Stimulated activated CD4-positive, alpha-beta T cell treated with anti-CD3 and anti-CD28 coated beads, TNF-alpha, amount 100 ng/mL, for 48 hours (primary cell): Measurements from ENCODE around the gene SCYGR4.
"Not testable (repeated sequence)": the region's sequence is repeated elsewhere in the genome, so short reads cannot be mapped to it uniquely, and the experiment has no call there.

Source experiments
- DNase-seq, 3 donors: peaks; one replicate each; pipeline ENCODE4 v3.0.0-alpha.2; 2020; ENCODE audit warnings: low read depth in 3 of 3

SCYGR4 gene, protein sequence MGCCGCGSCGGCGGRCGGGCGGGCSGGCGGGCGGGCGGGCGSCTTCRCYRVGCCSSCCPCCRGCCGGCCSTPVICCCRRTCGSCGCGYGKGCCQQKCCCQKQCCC

DNA sequence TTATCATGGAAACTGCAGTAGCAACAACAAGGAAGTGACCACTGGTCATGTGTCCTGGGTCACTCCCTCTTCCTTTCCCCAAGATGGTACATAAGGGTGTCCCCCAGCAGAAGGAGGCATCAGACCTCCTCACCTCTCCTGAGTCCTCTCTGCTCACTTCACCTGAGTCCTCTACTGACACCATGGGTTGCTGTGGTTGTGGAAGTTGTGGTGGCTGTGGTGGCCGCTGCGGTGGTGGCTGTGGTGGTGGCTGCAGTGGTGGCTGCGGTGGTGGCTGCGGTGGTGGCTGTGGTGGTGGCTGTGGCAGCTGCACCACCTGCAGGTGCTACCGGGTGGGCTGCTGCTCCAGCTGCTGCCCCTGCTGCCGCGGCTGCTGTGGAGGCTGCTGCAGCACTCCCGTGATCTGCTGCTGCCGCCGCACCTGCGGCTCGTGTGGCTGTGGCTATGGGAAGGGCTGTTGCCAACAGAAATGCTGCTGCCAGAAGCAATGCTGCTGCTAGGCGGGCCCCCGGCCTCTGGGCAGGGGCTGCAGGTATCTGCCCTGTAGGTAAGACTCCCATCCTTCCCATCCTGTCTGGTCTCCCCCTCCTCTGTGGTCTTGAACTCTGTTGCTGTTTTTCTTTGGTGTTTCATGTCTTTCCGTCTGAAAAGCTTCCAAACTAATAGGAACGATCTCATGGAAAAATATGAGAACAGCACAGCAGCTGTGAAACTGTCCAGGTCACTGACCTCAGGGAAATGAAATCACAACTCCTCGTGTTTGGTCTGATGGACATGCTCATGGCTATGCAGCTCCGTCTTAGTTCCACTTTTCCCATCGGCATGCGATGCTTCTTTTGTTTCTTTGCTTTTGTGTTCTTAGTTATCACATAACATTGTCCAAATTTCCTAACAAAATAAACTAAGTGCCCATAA, at the start of gene SCYGR4:
TSS of gene SCYGR4 (plus strand) at position 183 of the 915 bp plus-strand sequence. CDS start at position 183, 0 bp downstream.
- DNase-seq, result no peak

DNA sequence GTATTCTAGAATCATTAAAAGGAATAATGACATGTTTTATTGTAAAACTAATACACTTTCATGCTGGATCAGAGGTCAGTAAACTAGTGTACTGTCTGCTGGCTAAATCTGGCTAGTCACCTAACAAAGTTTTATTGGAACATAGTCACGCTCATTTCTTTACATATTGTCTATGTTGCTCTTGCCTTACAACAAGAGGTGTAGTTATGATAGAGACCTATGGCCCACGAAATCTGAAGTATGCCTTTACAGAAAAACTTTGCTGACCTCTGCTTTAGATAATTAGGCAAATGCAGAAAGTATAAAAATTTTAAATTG, 48.5 kb upstream of the SCYGR4 start:
- no peak for DNase-seq

DNA sequence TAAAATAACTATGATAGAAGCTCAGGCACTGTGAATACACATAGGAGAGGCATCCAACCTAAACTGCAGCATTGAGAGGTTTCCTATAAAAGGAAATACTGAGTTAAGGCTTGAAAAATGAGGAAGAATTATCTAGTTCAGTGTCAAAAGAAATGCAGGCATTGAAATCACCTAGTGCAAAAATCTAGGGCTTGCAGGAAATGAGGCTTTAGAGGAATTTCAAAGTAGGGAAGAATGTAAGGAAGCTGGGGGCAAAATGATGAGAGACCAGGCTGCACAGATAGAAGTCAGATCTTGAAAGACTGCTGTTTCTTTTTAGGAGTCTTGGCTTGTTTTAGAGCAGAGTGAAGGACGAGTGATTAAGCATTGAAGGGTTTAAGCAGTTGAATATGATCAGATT, 46.7 kb upstream of the SCYGR4 start:
- no peak for DNase-seq

DNA sequence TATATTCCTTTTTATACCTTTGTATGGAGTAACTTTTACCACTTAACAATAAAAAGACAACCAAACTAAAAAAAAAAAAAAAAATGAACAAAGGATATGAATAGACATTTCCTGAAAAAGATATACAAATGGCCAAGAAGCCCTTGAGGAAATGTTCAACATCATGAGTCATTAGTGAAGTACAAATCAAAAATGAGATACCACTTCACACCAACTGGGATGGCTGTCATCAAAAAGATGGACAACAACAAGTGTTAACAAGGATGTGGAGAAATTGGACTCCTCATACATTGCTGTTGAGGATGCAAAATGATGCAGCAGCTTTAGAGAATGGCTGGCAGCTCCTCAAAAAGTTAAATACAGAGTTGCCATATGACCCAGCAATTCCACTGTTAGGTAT, 41.2 kb upstream of the SCYGR4 start:
- DNase-seq, result no peak

DNA sequence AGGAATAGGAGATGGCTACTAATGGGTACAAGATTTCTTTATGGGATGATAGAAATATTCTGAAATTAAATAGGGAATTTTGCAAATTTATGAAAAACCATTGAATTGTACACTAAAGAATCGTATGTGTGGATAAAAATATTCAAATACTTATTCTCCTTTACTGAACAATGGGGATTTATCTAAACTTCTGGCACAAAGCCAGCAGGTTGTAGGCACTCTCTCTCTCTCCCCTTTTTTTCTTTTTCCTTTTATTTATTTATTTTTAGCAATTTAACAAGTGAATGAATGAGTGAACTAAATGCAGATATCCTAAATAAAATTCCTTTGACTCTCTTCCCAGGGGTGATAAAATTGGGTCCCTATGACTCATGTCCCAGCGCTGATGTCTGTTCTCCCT, 40.5 kb upstream of the SCYGR4 start:
- no peak for DNase-seq

DNA sequence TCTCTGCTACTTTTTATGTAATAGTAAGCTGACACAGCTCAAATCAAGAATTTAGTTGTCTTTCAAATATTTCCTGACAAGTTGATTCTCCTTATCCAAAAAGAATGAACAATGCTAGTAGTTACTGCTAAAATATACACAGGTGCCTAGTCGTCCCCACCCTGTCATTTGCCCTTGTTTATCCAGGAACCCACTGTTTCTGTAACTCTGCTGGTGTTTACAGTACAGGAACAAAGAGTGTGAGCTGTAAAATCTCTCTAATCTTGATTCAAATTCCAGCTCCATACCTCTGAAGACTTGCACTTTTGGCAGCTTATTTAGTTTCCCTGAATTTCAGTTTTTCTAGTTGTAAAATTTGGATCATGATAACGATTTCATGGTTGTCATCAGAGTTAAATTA, 39.7 kb upstream of the SCYGR4 start:
- DNase-seq, result no peak

DNA sequence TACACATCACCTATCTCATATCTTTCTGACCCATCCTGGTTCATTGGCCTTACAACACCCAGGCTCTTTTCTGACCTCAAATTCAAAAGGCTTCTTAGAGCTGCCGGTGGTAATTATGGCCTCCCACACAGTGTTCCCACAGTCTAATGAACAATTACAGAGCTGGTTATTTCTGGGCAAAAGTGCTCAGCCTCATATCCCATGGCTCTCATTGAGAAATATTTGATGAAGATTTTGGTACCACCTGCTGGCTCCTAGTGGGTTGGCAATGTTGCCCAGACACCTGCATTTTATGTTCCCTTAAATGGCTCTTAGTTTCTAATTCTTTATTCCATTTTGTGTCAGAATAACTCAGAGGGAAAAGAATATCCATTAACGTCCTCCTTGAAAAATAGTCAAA, 38.7 kb upstream of the SCYGR4 start:
- DNase-seq, result no peak

DNA sequence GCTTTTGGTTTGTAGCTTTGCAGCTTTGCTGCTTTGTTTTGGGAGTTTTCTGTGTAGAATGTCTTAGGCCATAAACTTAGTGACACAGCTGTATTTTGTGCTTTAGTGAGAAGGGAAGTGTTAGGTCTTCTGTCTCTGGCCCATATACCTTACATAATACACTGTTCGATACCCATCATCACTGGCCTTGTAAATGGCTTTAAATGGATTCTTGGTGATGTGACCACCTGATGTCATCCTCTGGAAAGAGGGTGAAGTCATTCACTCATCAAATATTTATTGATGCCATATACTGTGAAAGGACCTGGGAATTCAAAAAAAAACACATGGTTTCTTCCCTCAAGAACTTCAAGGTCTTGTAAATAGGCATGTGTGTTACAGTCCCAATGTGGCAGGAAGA, 37.5 kb upstream of the SCYGR4 start:
- no peak for DNase-seq

DNA sequence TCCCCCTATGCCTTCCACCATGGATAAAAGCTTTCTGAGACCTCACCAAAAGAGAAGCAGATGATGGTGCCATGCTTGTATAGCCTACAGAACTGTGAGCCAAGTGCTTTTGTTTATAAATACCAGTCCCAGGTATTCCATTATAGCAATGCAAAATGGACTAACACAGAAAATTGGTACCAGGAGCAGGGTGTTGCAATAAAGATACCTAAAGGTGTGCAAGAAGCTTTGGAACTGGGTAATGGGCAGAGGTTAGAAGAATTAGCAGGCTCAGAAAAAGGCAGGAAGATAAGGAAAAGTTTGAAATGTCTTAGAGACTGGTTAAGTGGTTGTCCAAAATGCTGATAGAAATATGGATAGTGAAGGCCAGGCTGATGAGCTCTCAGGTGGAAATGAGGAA, 34.9 kb upstream of the SCYGR4 start:
- DNase-seq, result no peak

DNA sequence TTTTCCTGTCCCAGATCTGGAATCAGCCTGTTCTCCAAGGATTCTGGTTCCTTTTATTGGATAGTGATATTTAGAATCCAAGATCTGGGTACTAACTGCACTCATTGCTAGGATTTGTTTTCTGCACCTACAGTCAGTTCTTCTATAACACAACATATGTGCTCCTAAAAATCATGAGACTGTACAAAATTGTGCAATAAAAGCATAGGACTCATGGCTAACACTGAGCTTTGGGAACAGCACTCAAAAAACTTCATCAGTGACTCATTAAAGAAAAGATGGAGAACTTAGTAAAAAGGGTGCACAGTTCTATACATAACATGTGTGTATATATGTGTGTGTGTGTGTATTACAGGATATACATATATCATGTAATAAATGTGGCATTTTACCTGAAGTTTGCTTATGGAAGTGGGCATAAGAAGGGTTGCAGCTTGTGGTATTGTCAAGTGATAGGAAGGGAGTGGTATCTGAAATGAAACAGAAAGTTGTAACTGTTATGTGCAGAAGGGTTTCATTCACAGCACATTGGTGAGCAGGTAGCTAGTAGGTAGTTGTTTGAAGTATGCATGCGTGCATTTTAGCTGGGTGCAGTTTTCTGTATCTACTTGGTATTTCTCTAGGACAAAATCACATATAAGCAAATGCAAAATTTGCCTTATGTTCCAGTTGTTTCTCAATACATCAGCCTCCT, 24.5 kb upstream of the SCYGR4 start:
- no peak for DNase-seq

DNA sequence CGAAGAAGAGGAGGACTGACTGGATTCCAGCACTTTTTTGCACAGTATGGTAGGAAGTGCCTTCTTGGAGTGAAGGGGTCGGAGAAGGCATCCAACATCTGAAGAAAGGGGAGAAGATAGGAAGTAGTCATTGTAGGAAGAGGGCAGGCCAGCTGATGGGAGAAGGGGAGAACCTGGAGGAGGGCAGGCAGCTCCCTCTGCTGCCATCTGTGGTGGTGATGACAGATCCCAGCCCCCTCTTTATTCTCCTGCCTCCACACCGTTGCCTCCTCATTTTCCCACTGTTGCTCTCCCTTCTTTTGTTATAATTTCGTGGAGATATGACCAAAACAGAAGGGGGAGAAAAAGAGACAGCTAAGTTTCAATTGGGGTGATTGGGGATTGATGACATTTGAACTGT, 21.5 kb upstream of the SCYGR4 start:
- no peak for DNase-seq

DNA sequence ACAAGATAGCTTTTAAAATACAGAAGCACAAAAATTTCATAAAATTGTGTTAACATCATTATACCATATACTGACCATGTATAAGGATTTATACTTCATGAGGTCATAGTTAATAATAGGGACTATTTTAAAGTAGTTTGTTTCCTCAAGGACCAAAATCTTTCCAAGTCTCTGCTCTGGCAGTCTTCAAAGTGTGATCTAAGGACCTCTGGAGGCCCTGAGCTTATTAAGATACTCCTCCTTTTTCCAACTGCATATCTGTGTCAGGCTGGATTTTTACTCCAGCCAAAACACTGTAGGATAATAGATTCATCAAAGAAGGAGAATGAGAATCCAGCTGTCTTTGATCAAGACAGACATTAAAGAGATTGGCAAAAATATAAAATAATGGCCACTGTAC, 20.3 kb upstream of the SCYGR4 start:
- DNase-seq, result no peak

DNA sequence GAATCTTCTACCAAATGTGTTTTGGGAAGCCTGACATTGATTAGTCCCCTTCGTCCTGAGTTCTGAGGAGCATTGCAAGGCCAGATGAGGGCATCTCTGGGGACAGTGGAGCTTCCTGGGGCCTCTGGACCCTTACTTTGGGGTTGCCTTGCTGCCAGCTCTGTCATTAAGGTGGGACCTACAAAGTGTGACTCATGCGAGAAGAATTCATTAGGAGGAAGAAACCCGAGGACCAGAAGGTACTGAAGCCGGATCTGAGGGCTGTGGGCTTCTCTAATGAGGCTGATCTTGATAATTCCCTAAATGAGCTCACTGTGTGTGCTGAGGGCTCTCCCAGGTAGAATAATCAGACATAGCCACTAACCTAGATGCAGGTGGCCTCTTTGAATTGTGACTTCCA, 19.3 kb upstream of the SCYGR4 start:
- no peak for DNase-seq

DNA sequence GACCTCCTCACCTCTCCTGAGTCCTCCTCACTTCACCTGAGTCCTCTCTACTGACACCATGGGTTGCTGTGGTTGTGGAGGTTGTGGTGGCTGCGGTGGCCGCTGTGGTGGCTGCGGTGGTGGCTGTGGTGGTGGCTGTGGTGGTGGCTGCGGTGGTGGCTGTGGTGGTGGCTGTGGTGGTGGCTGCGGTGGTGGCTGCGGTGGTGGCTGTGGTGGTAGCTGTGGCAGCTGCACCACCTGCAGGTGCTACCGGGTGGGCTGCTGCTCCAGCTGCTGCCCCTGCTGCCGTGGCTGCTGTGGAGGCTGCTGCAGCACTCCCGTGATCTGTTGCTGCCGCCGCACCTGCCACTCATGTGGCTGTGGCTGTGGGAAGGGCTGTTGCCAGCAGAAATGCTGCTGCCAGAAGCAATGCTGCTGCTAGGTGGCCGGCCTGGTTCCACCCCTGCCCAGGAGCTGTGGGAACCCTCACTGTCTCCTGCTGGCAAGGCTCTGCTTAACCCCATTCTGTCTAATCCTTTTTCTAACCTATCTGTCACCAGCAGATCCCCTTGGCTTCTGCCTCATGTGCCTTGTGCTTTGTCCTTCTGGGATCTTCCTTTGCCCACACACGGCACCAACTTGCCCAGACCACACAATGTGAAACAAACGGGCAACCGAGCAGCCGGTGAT, 18.3 kb upstream of the SCYGR4 start, which contains the start of gene SCYGR2:
TSS of gene SCYGR2 (plus strand) at position 59 of the 669 bp plus-strand sequence. CDS start at position 59, 0 bp downstream.
- not testable (repeated sequence) for DNase-seq

DNA sequence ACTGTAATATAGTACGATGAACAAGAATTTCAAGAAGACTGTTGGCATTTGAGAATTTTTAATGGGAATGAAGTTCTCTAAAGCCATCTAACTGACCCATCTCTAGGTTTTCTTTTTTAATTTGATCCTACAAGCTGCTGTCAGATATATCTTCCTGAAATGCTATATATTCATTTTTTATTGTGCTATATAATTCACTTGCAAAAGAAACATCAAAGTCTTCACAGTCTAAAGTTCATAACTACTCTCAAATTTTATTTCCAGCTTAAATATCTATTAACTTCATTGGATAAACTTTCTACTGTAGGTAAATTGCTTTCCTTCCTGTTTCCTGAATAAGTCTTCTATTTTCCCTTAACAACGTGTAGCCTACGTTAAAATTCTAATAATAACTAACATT, 14.9 kb upstream of the SCYGR4 start:
- no peak for DNase-seq

DNA sequence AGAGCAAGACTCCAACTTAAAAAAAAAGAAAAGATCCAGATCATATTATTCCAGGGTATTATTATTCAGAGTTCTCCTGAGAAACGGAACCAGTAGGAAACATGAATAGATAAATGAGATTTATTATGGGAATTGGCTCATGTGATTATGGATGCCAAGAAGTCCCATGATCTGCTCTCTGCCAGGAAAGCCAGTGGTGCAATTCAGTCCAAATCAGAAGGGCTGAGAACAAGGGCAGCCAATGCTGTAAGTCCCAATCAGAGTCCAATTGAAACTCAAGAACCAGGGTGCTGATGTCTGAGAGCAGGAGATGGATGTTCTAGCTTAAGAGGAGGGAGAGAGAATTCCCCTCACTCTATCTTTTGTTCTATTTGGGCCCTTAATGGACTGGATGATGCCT, 10.8 kb upstream of the SCYGR4 start:
- DNase-seq, result no peak

DNA sequence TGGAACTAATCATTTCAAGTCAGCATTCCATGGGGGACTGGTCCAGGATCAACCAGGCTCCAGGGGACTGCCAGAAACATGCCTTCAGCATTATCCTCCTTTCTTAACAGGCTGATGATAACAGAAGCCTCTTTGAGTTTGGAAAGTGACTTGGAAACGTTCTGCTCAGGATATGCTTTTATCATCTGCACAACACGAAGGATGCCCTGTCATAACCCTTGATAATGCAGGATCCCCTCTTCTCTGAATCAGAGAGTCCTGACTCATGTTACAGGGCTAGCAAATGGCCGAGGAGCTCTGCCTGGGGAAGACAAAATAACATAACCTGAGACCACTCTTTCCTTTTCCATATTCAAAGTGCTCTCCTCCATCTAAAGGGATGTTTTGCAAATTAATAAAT, 9.4 kb upstream of the SCYGR4 start:
- no peak for DNase-seq

DNA sequence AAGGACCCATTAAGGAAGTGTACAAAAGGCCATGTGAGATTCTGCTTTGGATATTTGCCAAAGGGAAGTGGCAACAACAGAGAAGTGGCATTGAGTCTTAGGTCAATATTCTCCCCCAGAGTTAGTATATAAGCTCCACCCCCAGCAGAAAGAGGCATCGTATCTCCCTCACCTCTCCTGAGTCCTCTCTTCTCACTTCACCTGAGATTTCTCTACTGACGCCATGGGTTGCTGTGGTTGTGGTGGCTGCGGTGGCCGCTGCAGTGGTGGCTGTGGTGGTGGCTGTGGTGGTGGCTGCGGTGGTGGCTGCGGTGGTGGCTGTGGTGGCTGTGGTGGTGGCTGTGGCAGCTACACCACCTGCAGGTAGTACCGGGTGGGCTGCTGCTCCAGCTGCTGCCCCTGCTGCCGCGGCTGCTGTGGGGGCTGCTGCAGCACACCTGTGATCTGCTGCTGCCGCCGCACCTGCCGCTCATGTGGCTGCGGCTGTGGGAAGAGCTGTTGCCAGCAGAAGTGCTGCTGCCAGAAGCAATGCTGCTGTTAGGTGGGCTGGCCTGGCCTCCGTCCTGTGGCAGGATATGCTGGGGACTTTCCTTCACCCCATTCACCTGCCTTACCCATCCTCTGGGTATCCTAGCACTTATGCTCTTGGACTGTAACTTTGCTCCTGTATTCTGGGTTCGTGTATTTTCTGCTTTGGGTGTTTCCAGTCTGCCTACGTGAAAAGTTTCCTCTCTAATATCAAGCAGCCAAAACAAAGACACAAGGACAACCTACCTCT, 8.5 kb upstream of the SCYGR4 start:
- no peak for DNase-seq

DNA sequence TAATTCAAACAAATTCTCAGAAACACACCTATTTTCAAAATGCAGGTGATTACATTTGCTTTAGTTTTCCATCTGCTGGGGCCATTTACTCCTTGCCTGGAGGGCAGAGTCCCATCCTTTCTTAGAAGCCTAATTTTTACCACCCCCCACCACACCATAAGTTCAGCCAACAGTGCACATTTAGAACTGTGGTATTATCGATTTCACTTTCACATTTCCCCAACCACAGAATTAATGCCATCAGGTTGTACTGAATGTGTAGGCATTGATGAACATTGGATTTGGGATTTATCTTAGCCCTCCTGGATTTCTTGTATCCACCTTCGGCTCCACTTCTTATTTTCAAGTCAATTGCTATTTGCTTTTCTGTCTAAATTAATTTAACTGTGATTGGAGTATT, 7.2 kb upstream of the SCYGR4 start:
- no peak for DNase-seq

DNA sequence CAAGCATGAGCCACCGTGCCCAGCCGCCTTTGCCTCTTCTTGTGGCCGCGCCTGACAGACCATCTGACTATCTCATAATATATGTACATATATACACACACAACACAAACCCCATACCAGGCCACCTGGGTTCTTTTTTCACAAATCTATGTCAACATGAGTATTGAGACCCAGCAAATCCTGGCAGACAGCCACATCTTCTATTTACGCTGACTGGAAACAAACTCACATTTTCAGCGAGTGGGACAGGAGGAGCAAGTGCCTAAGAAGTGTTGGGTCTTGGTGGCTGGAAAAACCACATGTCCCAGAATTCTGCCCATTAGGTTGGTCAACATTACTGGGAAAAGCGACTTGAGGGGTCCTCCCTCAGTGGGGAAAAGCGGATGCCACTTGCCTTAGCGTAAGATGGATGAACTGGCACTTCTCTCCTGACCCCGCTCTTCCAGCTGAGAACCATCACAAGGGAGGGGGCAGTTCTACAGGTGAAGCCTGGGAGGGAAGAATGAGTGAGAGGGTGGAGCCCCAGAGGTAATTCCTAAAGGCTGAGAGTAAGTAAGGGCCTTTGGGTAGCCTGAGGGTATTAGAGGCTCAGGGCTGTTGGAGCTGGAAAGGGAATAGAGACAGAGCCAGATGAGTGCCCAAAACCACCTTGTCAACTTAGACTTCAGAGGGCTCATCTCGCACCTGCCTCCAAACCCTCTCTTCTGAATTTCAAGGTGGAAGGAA, 4.6 kb upstream of the SCYGR4 start:
- no peak for DNase-seq

DNA sequence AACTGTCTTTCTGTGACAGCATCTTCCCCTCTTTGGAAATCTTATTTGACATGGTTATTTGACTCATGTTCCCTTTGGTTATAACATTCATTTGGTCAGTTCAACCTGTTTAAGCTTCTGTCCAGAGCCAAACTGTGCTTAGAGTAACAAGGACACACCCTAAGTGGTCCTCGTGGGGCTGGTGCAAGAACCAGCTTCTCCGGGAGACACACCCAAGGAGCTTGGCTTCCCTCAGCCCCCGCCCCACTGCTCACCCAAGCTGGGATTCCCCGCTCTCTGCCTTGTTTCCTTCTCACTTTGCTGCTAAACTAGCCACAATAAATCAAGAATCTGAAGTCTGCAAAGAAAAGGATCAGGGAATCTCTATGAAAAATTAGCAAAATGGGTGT, 4.0 kb upstream of the SCYGR4 start:
- no peak for DNase-seq
